ENCODE measurements around the gene TMEM255B. TPM values are rescaled to one million over a fixed set of nuclear protein-coding genes. Genes with fewer than 3 reads are reported as not detected.
"Not testable (repeated sequence)": the region's sequence is repeated elsewhere in the genome, so short reads cannot be mapped to it uniquely, and the experiment has no call there.

Gene TMEM255B
- total RNA-seq, 1 donor from 2014 or later, result 7.4 TPM

DNA sequence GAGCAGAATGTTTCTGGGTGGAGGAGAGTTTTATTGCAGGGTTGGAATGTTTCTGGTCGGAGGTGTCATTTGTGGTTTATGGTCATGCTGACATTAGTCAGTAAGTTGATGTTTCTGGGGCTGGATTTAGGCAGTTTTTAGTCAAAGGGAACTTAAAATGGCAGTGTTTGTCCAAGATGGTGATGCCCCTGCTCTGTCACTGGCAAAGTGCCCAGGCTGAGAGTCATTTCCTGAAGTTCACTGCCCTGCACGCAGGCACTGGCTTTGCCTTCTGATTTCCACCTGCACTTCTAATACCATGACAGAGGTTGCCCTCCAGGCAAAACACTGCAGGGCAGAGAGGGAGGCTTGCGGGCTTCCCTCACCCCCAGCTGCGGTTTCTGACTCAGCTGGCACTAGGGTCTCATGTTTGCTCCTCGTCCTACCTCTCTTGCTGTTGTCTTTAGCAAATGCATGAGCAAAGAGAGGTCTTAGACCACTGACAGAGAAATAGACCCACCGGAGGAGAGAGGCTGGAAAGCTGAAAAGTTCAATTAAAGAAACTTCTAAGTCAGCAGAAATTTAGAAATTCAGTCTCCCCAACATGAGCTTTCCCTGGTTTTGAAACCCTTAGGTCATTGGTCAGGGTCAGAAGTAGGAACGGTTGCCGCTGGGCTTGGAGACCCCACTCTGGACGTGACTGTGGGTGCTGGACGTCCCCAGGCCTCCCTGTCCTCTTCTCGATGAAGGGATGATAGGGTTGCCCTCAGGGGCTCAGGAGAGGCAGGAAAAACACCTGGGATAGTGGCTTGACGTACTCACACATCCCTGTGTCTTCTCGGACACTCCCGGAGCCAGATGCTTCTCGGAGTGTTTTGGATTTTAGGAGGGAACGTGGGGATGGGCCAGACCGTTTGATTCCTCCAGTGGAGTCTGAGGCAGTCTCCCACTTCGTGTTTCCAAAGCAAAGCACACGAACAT, 26.3 kb downstream of the TMEM255B start:
- no peak for TF ChIP-seq CTCF (conservative IDR thresholded peaks at IDR 0.05; ENCODE audit: low read depth, low read length)
- no peak overlapping the region for H3K4me3 ChIP-seq (ENCODE audit: low read depth, low read length)
- DNase-seq (ENCODE audit: low read depth), result peak; percentile 87

- H3K4me3 ChIP-seq (ENCODE audit: low read depth, low read length), result no peak overlapping the region
- no peak for TF ChIP-seq CTCF (conservative IDR thresholded peaks at IDR 0.05; ENCODE audit: low read depth, low read length)
- no peak for DNase-seq (ENCODE audit: low read depth)
These were observed 27.3 kb downstream of the TMEM255B start for GRCh38 chr13:113786262-113786841.

DNA sequence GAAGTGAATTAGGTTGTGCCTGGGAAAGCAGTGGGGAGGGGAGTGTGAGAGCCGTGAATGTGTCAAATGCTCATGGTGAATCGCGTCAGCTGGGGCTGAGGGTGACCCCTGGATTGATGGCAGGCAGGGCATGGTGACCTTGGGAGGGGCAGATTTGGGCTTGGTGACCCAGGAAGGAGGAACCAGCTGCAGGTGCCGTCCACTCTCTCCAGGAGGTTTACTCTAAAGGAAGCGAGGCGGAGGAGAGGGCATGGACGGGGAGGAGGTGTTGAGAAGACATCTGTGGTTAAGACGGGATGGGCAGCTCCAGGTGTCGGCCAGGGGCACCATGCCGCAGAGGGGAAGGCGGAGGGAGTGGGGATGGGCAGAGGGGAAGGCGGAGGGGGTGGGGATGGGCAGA, 28.7 kb downstream of the TMEM255B start:
- TF ChIP-seq CTCF (conservative IDR thresholded peaks at IDR 0.05; ENCODE audit: low read depth, low read length), result no peak
- no peak for DNase-seq (ENCODE audit: low read depth)
- H3K4me3 ChIP-seq (ENCODE audit: low read depth, low read length), result no peak overlapping the region

DNA sequence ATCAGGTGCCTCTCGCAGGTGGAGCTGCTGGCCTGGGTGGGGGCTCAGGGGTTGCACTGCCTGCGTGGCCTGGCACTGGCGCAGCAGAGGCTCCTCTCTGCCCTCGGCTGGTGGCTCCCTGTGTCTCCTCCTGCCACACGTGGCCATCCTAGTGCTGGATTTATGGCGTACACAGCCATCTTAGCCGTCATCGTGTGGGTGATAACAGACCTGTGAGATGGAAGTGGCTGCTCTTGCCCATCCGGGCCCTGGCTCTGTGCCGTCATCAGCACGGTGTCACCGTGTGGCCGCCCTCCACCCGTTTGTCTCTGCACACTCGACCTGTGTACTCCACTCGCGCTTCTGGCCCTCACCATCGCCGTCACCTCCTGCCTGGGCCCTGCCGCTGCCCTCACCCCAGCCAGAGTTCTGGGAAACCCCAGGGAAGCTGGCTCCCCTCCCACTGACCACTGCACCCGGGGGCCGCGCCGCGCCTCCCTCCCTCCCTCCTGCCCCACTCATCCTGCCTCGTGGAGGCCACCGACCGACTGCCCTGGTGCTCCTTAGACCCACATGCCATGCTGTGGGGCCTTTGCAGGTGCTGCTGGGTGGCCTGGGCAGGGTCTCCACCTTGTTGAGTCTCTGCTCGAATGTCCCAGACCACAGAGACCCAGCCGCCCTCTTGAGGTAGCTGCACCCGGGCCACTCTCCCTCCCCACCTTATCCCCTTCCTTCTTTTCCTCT, 29.5 kb downstream of the TMEM255B start:
- DNase-seq (ENCODE audit: low read depth), result no peak

GRCh38 chr13:113789167-113789566, 30.1 kb downstream of the TMEM255B start:
- no peak for TF ChIP-seq CTCF (conservative IDR thresholded peaks at IDR 0.05; ENCODE audit: low read depth, low read length)
- no peak overlapping the region for H3K4me3 ChIP-seq (ENCODE audit: low read depth, low read length)
- DNase-seq (ENCODE audit: low read depth), result no peak

More for the DNA sequence above, 29.5 kb downstream of the TMEM255B start:
- TF ChIP-seq CTCF (conservative IDR thresholded peaks at IDR 0.05; ENCODE audit: low read depth, low read length), result no peak
- H3K4me3 ChIP-seq (ENCODE audit: low read depth, low read length), result no peak overlapping the region

DNA sequence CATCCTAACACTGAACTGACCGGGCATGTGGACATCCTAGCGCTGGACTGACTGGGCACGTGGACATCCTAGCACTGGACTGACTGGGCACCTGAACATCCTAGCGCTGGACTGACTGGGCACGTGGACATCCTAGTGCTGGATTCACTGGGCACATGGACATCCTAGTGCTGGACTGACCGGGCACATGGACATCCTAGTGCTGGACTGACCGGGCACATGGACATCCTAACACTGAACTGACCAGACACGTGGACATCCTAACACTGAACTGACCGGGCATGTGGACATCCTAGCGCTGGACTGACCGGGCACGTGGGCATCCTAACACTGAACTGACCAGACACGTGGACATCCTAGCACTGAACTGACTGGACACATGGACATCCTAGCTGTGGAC, 30.9 kb downstream of the TMEM255B start:
- not testable (repeated sequence) for DNase-seq (ENCODE audit: low read depth); H3K4me3 ChIP-seq (ENCODE audit: low read depth, low read length)

GRCh38 chr13:113791226-113791625, 32.2 kb downstream of the TMEM255B start:
- H3K4me3 ChIP-seq (ENCODE audit: low read depth, low read length), result no peak overlapping the region
- no peak for DNase-seq (ENCODE audit: low read depth)
- TF ChIP-seq CTCF (conservative IDR thresholded peaks at IDR 0.05; ENCODE audit: low read depth, low read length), result no peak
